Effector CD8-positive, alpha-beta T cell (primary cell): ENCODE measurements around the gene STX18.
"Not testable (repeated sequence)": the region's sequence is repeated elsewhere in the genome, so short reads cannot be mapped to it uniquely, and the experiment has no call there.

ENCODE experiments used
- DNase-seq: peaks from one replicate; lab custom pipeline; 2025; lab: John Stamatoyannopoulos, UW

The STX18 gene

DNA sequence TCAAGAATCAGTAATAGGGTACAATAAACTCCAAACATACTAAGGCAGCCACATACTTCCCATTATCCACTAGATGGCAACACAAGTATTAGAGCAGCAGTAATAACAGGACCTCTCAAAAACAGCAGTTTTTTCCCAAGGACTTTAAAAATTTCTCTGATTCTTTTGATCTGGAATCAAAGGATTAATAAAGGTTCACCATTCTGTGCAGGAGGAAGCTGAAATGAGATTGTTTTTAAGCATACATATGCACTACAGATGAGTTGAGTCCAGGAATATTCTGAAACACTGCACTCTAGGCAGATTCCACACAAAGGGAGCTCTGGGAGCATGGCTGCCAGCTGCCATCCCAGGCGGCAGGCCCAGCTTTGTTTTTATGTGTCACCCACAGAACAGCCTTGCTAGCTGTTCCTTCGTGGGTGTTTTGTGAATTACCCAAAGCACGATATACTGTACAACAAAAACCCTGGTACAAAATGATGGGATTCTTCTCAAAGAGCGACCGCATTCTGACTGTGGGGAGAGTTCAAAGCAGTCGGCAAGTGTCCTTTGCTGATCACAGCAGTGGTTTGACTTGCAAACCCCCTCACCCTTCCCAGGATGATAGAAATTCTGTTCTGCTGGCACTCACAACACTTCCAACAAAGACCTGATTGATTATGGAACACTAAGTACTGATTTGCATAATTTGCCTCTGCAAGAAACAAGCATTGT lies 61.0 kb downstream of the STX18 start:
- DNase-seq = no peak

DNA sequence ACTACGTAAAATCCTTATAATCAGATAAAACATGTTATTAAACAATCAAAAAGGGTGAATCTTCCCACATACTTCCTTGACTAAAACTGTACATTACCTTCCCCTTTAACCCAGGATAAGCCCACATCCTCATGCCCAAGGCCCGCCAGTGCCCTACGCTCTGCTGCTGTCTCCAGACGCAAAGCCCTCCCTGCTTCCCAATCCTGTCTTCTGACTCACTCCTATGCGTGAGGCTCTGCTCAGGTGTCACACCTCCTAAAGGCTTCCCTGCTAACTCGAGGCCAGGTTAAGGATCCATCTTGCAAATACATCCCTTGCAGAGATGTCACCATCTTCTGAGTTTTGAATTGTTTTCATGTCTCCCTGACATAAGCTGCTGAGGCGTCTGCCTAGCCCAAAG lies 61.6 kb downstream of the STX18 start:
- DNase-seq = no peak

DNA sequence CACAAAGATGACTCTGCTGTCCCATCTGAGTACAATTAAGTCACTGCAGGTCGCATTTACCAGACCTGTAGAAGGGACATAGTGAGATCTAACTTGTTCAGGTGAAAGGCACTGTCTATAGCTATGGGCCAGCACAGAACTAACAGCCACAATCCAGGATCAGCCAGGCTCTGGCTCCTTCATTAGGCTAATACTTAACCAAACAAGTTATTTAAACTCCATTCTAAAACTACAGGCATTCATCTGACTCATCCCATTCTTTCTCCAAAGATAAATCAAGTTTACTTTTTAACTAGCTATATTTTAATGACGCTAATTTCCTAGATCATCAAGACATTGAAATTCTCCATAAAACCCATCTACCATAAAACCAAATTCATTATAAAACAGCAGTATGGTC lies 62.5 kb downstream of the STX18 start:
- DNase-seq = no peak

GRCh38 chr4:4477796-4478195 lies 64.1 kb downstream of the STX18 start:
- no peak for DNase-seq

DNA sequence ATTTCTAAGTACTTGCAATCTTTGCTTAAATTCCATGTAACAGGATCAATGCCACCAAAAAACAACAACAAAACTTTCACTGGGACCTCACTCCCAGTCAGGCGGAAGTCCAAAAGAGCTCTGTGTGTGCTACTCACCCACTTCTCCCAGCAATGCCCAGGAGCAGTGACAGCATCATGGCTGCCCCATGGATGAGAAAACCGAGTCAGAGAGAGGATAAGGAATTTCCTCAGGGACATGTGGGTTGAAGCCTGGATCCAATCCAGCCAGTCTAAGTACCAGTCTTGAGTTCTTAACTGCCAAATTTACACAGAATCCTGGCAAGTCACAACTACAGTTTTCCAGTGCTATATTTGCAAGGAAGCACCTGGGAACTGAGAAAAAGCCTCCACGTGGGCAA lies 64.5 kb downstream of the STX18 start:
- no peak for DNase-seq

- DNase-seq = no peak
Measured at GRCh38 chr4:4474476-4474875, 67.4 kb downstream of the STX18 start.

DNA sequence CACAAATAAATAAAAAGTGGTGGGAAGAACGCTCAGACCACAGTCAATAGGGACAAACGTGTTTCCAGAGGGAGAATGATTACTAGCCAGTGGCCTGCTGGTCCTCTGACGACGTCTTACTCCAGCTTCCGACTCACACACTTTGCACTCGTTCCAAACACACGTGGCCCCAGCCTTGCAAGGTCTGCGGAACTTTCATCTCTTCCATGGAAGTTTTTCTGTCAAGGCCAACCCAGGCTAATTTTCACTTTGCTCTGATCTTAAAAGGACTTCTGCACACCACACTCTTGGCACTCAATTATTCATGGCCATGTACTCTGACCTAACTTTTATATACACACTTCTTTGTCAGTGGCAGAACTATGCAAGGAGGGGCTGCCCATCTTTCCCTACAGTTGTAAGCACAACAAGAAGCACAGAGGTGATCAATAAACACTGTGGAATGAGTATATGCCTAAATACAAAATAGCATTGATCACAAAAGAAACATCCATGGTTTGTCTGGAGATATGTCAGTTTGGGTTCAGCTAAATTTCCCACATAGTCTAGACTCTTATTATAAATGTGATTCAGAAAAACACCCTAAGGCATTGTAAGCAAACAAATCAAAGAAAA lies 69.4 kb downstream of the STX18 start:
- no peak for DNase-seq

GRCh38 chr4:4471195-4471594 lies 70.7 kb downstream of the STX18 start:
- DNase-seq = no peak

GRCh38 chr4:4470208-4470607 lies 71.6 kb downstream of the STX18 start:
- DNase-seq = no peak

- DNase-seq = not testable (repeated sequence)
Measured at GRCh38 chr4:4465238-4465637, 76.6 kb downstream of the STX18 start.

GRCh38 chr4:4462970-4463369 lies 78.9 kb downstream of the STX18 start:
- DNase-seq = no peak

DNA sequence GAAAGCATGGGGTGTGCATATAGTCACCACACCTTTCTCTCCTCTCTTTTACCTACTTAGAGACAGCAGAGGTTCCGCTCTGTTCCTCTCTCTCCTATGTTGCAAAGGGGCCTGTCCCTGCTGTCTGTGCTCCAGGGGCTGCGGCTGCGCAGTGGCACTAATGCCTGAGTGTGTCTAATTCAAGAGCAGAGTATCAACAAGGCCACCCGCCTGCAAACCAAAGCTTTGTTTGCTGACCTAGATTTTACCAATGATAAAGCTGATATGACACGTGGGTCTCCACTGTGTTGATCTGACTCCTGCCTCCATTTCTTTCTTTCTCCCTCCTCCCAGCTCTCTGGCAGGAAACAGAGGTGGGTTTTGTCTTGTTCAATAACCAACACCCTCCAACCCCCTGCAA lies 80.0 kb downstream of the STX18 start:
- DNase-seq = no peak

DNA sequence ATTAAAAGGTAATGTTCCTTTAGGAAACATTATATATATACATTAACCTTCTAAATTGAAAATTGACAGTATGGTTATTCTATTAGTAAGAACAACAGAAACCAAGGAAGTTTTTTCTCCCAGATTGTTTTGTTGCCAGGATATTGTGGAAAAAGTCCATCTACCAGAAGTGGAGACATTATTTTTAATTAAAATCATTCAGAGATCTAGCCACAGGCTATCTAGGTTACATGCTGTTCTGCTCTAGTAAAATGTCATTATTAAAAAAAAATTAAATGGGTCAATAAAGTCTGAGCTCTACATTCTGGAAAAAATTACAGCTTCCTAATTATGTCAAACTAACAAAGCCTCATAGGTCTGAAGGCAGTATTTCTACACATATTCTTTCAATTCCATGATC lies 80.7 kb downstream of the STX18 start:
- no peak for DNase-seq

DNA sequence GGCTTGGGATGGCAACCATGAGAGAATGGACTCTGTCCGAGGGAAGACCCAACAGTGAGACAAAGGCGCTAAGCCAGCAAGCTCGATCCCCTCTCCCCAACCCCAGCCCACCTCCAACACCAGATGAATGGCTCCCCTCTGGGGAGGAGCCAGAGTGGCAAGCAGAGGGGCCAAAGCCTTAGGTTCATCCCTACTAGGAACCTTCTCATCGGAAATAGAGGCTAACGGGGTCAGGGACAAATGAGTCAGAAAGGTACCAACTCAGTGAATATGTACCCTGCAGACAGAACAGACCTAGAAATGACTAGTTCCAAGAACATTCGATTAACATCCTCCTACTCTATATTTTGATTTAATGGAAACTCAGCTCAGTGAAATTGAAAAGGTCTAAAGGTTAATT lies 81.1 kb downstream of the STX18 start:
- DNase-seq = no peak

DNA sequence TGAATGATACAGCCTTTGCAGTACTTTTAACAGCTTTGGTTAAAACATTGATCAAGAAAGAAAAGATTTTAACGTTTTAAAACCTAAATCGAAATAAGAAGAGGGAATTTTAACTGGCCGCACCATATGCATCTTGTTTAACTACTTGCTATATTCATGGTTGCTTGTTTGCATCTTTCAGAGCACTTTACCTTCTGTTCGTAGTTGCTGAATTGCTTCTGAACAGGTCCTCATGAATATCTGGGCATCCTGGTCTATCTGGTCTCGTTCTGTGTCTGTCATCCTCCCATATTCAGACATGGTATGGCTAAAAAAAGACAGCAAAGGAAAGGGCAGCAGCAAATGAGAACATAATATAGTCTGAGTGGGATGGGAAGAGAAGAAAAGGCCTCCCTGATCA lies 82.7 kb downstream of the STX18 start:
- no peak for DNase-seq

- DNase-seq = no peak
Measured at GRCh38 chr4:4457803-4458553, 83.9 kb downstream of the STX18 start.

- DNase-seq = no peak
Measured at GRCh38 chr4:4456816-4457578, 84.9 kb downstream of the STX18 start.

DNA sequence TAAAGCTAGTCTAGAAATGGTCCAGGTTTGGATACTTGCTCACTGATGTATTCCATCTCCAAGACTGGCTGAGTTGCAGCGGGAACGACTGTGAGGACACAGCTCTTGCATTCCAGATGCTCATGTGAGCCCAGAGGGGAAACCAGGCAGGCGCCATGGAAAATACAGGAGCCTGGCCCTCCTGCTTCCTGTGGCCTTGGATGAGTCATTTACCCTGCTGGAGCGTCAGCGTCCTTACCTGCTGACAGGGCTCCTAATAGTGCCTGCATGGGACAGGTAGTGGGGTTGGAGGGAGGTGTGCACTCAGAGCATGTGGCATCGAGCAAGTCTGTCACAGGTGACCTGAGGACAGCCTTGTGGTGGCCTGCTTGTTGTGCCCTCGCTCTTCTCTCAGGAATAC lies 85.5 kb downstream of the STX18 start:
- no peak for DNase-seq

DNA sequence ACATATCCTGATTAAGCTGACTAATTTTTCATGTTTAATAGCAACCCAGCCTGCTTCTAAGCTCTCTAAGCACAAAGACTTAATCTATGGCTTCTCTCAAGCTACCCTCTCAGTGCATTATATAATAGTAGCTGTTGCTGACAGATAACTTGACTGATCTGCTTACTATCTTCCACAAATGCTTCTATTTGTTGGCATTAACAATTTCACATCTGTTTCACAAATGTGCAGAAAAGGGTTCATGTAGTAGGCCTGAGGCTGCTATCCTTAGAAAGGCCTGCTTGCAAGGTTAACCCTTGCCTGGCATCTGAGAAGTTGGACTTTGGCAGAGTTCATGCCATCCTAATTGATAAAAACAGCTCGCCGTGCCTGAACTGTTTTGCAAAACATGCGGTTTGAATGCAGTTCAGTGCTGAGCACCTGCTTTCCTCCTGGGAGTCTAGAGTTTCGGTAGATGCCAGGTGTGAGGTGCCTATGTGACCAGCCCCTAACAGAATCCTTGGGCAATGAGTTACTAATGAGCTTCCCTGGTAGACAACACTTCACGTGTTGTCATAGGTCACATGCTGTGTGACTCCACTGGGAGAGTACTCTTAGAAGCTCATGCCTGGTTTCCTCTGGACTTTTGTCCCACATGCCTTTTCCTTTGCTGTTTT lies 86.5 kb downstream of the STX18 start:
- no peak for DNase-seq

DNA sequence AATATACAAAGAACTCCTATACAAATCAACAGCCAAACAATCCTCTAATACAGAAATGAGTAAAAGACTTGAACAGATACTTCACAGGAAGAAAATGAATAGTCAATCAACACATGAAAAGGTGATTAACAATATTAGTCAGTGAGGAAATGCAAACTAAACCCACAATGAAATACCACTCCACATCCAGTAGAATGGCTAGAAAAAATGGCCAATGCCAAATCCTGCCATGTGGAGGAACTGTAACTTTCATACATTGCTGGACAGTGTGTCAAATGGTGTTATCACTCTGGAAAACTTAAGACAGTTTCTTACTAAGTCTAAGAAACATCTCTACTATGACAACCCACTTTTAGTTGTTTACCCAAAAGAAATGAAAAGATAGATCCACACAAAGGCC lies 95.4 kb downstream of the STX18 start:
- DNase-seq = no peak

GRCh38 chr4:4443821-4444220 lies 98.0 kb downstream of the STX18 start:
- DNase-seq = no peak
